DOHH2 (cell line): Measurements from ENCODE around the gene PTPRN2.

Source experiments
- H3F3A ChIP-seq: fragments of 200-600 bp; sonication (generic), shearing (Covaris generic); 2 replicates; pipeline ENCODE4 v1.6.0; 2016; ENCODE audit warnings: antibody characterized with exemption, mild to moderate bottlenecking; ENCODE audit not compliant: control insufficient read depth, insufficient read depth
- H3K27ac ChIP-seq: fragments of 200-600 bp; sonication (generic); 2 replicates; pipeline ENCODE4 v1.5.1; 2014; ENCODE audit warnings: low read depth, mild to moderate bottlenecking, low read length, moderate library complexity
- H3K27me3 ChIP-seq: fragments of 200-600 bp; sonication (generic); 2 replicates; pipeline ENCODE4 v1.6.1; 2014; ENCODE audit warnings: mild to moderate bottlenecking, low read length, mixed read lengths; ENCODE audit not compliant: control insufficient read depth
- H3K36me3 ChIP-seq: fragments of 200-600 bp; sonication (generic); 2 replicates; pipeline ENCODE4 v1.6.1; 2014; ENCODE audit warnings: mild to moderate bottlenecking, low read length, moderate library complexity, mixed read lengths; ENCODE audit not compliant: control insufficient read depth
- H3K4me1 ChIP-seq: fragments of 200-600 bp; sonication (generic); 2 replicates; pipeline ENCODE4 v1.6.1; 2014; ENCODE audit warnings: mild to moderate bottlenecking, low read length, mixed read lengths; ENCODE audit not compliant: control insufficient read depth
- H3K4me2 ChIP-seq: fragments of 200-600 bp; sonication (generic); 2 replicates; pipeline ENCODE4 v1.6.0; 2014; ENCODE audit warnings: mild to moderate bottlenecking, low read length, moderate library complexity
- H3K4me3 ChIP-seq: fragments of 200-600 bp; sonication (generic); 2 replicates; pipeline ENCODE4 v1.5.1; 2014; ENCODE audit warnings: mild to moderate bottlenecking, low read length, mixed read lengths
- H3K79me2 ChIP-seq: fragments of 200-600 bp; sonication (generic); 2 replicates; pipeline ENCODE4 v1.6.1; 2014; ENCODE audit warnings: mild to moderate bottlenecking, low read length, mixed read lengths; ENCODE audit not compliant: control insufficient read depth
- H3K9me2 ChIP-seq: fragments of 200-600 bp; sonication (generic); replicated peaks from 2 replicates; pipeline ENCODE4 v1.6.1; 2014; ENCODE audit warnings: mild to moderate bottlenecking, low read length, mixed read lengths; ENCODE audit not compliant: control insufficient read depth
- H3K9me3 ChIP-seq: fragments of 200-600 bp; sonication (generic); 2 replicates; pipeline ENCODE4 v1.6.1; 2014; ENCODE audit warnings: antibody characterized with exemption, low read length, mixed read lengths; ENCODE audit not compliant: control insufficient read depth, insufficient read depth
- H4K20me1 ChIP-seq: fragments of 200-600 bp; sonication (generic); 2 replicates; pipeline ENCODE4 v1.6.0; 2014; ENCODE audit warnings: low read depth, mild to moderate bottlenecking, antibody characterized with exemption, low read length, moderate library complexity; ENCODE audit not compliant: control insufficient read depth, insufficient read depth
- EZH2phosphoT487 ChIP-seq: fragments of 200-600 bp; sonication (generic); IDR thresholded peaks from 2 replicates; pipeline ENCODE4 v1.6.1; 2017; ENCODE audit warnings: borderline replicate concordance, mild to moderate bottlenecking, antibody characterized with exemption, low read length, moderate library complexity, mixed read lengths
- TF ChIP-seq, protein P1 (sequence below): fragments of 200-600 bp; sonication (generic); IDR thresholded peaks from one replicate; pipeline ENCODE4 v1.5.1; 2014; ENCODE audit warnings: antibody characterized with exemption, mild to moderate bottlenecking, low read depth, low read length; ENCODE audit not compliant: poor library complexity, severe bottlenecking

Gene PTPRN2

DNA sequence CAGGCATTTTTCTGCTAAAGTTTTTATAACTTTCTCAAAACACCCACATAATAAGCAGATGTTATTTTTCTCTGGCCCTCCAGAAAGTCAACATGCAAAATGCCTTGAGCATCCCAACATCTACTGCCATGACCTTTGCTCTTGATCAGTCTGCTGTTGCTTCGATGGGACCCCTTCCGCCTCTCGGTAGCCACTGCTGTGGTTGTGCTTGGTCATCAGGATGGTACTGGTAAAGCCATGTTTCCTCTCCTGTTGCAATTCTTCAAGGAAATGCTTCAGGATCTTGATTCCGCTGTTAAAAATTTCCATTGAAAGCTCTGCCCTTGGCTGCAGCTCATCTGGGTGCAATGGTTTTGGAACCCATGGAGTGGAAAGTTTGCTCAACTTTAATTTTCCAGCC lies 717.8 kb downstream of the PTPRN2 start:
- Histone ChIP-seq H3K27ac (no peak overlapping the region), H4K20me1 (no peaks in the 10 kb centered on the region), H3K79me2 (no peaks in the 10 kb centered on the region), H3F3A (no peaks in the 10 kb centered on the region), H3K4me1 (no peaks in the 10 kb centered on the region), H3K9me3 (peaks cover 34% of the 10 kb centered on the region; the same call in 1 of the 2 replicates), H3K36me3 (no peaks in the 10 kb centered on the region), H3K27me3 (no peaks in the 10 kb centered on the region), H3K4me2 (no peak overlapping the region), H3K4me3 (no peak overlapping the region), H3K9me2 (no peaks in the 10 kb centered on the region)
- no peak for TF ChIP-seq EZH2phosphoT487
- TF ChIP-seq, protein P1, sequence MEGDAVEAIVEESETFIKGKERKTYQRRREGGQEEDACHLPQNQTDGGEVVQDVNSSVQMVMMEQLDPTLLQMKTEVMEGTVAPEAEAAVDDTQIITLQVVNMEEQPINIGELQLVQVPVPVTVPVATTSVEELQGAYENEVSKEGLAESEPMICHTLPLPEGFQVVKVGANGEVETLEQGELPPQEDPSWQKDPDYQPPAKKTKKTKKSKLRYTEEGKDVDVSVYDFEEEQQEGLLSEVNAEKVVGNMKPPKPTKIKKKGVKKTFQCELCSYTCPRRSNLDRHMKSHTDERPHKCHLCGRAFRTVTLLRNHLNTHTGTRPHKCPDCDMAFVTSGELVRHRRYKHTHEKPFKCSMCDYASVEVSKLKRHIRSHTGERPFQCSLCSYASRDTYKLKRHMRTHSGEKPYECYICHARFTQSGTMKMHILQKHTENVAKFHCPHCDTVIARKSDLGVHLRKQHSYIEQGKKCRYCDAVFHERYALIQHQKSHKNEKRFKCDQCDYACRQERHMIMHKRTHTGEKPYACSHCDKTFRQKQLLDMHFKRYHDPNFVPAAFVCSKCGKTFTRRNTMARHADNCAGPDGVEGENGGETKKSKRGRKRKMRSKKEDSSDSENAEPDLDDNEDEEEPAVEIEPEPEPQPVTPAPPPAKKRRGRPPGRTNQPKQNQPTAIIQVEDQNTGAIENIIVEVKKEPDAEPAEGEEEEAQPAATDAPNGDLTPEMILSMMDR = no peak

DNA sequence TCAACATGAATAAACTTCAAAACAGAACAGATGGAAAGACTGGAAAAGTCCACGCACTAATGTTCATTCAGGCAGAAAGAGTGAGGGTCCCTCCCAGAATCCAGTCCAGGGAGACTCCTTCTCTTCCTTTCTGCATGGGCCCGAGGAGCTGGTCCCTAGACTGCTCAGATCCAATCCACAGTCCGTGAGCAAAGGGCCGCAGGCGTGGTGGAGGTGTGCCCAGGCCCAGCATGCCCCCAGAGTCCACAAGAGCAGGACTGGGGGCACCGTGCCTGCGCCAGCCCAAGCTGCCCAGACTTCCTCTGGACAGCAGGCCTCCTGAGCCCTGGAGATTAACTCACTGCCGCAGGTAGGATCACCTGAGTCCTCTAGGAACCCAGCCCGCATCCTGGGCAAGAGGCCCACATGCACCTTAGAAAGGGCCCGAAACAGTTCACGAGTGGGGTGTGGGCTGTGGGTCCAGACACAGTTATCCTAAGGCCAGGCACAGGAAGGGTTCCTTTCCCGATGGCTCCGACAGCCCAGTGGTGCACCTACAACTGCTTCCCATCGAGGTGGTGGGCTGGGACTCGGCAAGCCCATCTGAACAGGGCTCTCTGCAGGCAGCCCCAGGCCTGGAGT lies 719.8 kb downstream of the PTPRN2 start:
- Histone ChIP-seq H3K4me2 (no peak overlapping the region), H3K79me2 (no peaks in the 10 kb centered on the region), H4K20me1 (no peaks in the 10 kb centered on the region), H3K4me3 (no peak overlapping the region), H3K27me3 (no peaks in the 10 kb centered on the region), H3F3A (no peaks in the 10 kb centered on the region), H3K9me3 (peaks cover 35% of the 10 kb centered on the region; the same call in 1 of the 2 replicates), H3K9me2 (no peaks in the 10 kb centered on the region), H3K36me3 (no peaks in the 10 kb centered on the region), H3K4me1 (no peaks in the 10 kb centered on the region), H3K27ac (no peak overlapping the region)
- TF ChIP-seq, protein P1 = no peak
- TF ChIP-seq EZH2phosphoT487 = no peak

DNA sequence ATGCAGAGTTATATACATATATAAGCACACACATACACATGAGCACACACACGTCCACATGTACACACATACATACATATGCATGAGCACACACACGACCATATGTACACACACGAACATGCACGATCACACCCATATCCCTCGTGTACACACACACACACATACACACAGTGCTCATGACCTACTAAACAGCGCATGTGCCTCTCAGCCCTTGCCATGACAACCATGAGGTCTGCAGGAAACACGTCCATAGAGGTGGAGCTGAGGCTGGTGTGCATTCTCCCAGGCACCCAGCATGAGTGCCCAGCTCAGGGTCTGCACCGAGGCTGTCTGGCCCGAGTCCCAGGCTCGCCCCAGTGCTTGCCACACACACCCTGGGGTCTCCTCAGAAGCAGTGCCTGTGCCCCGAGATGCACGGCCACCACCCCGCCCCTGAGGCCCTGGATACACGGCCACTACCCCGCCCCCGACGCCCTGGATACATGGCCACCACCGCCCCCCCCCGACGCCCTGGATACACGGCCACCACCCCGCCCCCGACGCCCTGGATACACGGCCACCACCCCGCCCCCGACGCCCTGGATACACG lies 721.2 kb downstream of the PTPRN2 start:
- H3K4me1 ChIP-seq = no peaks in the 10 kb centered on the region
- H3K27me3 ChIP-seq = no peaks in the 10 kb centered on the region
- H3K9me2 ChIP-seq = no peaks in the 10 kb centered on the region
- no peak for TF ChIP-seq EZH2phosphoT487
- TF ChIP-seq, protein P1 = no peak
- H3K79me2 ChIP-seq = no peaks in the 10 kb centered on the region
- H3K4me3 ChIP-seq = no peak overlapping the region
- H4K20me1 ChIP-seq = no peaks in the 10 kb centered on the region
- peaks cover 30% of the 10 kb centered on the region; the same call in 1 of the 2 replicates for H3K9me3 ChIP-seq
- H3K36me3 ChIP-seq = no peaks in the 10 kb centered on the region
- H3K4me2 ChIP-seq = no peak overlapping the region
- no peak overlapping the region for H3K27ac ChIP-seq
- no peaks in the 10 kb centered on the region for H3F3A ChIP-seq
